Tibial artery (tissue), 4 donors: ENCODE measurements around the gene MTMR3.

Experiments used
- DNase-seq, 2 donors: peaks; one replicate each; pipeline ENCODE4 v3.0.0-alpha.2; 2019
- H3K27ac ChIP-seq, 2 donors: fragments of 200-600 bp; sonication (generic) in 1 of 2; 1 replicate in 1 of 2; 2 replicates in 1 of 2; pipeline ENCODE4 v1.5.1; 2018 to 2019; ENCODE audit warnings: mild to moderate bottlenecking in 1 of 2
- H3K27me3 ChIP-seq, 2 donors: fragments of 200-600 bp; sonication (generic) in 1 of 2; one replicate each; pipeline versions ENCODE4 v1.5.1 to v1.6.0; 2016 to 2019
- H3K36me3 ChIP-seq, 3 donors: fragments of 200-600 bp; sonication (generic) in 2 of 3; one replicate each; pipeline ENCODE4 v1.5.1; 2016 to 2019; ENCODE audit warnings: mild to moderate bottlenecking in 2 of 3
- H3K4me1 ChIP-seq, 4 donors: fragments of 200-600 bp; sonication (generic) in 2 of 4; 1 replicate in 3 of 4; 2 replicates in 1 of 4; pipeline ENCODE4 v1.5.1; 2016 to 2019
- H3K4me3 ChIP-seq, 2 donors: fragments of 200-600 bp; sonication (generic) in 1 of 2; 1 replicate in 1 of 2; 2 replicates in 1 of 2; pipeline ENCODE4 v1.5.1; 2018 to 2019; ENCODE audit warnings: mild to moderate bottlenecking in 2 of 2
- H3K9me3 ChIP-seq, 3 donors: fragments of 200-600 bp; sonication (generic) in 1 of 3; one replicate each; pipeline ENCODE4 v1.5.1; 2016 to 2019
- intact Hi-C: fragments of 100-400 bp; cut with DNase I; formaldehyde crosslinking; loops from one replicate; pipeline ENCODE4 v1.15.0; 2023; ENCODE audit warnings: low total_unique reads
- TF ChIP-seq, protein P1 (sequence below), 2 experiments: fragments of 200-600 bp in 1 of 2; fragments of 450-650 bp in 1 of 2; IDR thresholded peaks; one replicate each; pipeline ENCODE4 v1.5.1; 2017 to 2019; ENCODE audit warnings: antibody characterized with exemption in 2 of 2, mild to moderate bottlenecking in 1 of 2, moderate library complexity in 1 of 2

Gene MTMR3

DNA sequence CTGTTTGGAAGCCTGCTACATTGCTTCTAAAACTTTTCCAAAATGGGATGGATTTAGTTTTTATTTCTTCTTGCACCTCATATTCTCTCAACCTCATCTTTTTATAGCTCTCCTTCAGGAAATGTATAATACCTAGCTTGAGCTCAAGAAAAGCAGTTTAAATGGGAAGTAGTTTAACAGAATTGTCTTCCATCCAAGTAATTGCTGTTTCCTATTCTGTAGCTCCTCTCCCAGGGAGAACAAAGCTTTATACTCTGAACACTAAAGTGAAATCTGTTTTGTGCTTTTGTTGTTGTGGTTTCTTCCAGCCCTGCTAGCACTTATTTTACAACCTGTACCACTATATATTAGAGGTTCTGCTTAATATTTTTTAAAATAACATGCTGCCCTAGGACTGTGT lies 114.1 kb downstream of the MTMR3 start:
- TF ChIP-seq, protein P1, sequence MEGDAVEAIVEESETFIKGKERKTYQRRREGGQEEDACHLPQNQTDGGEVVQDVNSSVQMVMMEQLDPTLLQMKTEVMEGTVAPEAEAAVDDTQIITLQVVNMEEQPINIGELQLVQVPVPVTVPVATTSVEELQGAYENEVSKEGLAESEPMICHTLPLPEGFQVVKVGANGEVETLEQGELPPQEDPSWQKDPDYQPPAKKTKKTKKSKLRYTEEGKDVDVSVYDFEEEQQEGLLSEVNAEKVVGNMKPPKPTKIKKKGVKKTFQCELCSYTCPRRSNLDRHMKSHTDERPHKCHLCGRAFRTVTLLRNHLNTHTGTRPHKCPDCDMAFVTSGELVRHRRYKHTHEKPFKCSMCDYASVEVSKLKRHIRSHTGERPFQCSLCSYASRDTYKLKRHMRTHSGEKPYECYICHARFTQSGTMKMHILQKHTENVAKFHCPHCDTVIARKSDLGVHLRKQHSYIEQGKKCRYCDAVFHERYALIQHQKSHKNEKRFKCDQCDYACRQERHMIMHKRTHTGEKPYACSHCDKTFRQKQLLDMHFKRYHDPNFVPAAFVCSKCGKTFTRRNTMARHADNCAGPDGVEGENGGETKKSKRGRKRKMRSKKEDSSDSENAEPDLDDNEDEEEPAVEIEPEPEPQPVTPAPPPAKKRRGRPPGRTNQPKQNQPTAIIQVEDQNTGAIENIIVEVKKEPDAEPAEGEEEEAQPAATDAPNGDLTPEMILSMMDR (IDR thresholded peaks at IDR 0.05): no peak

DNA sequence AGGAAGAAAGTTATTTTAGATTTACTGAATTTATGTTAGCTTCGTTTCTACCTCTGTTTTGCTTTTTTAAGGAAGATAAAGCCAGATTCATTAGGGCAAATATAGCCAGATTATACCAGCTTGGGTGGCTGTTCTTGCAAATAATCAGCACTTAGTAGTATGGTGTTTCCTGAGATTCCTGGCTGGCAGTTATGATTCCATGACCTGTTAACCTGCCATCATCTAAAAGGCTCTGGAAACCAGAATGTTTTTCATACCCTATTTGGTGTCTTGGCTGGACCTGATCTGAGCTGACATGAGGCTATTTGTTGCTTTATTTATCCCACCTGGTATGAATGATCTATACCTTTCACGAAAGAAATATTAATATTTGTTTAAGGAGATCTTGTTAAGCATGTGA lies 114.5 kb downstream of the MTMR3 start:
- Histone ChIP-seq H3K4me1 (peaks cover 0 to 19% (median 8%) of the 10 kb centered on the region in 4 donors), H3K9me3 (no peaks in the 10 kb centered on the region), H3K27me3 (no peaks in the 10 kb centered on the region), H3K4me3 (no peak overlapping the region), H3K36me3 (peaks cover 7 to 38% (median 17%) of the 10 kb centered on the region in 3 donors), H3K27ac (no peak overlapping the region)
- DNase-seq: no peak
- intact Hi-C loops: no loop called here
- TF ChIP-seq, protein P1 (IDR thresholded peaks at IDR 0.05): no peak

More for the DNA sequence above, 114.1 kb downstream of the MTMR3 start:
- DNase-seq: no peak
- no peaks in the 10 kb centered on the region for H3K9me3 ChIP-seq
- no peaks in the 10 kb centered on the region for H3K27me3 ChIP-seq
- intact Hi-C loops: no loop called here
- H3K36me3 ChIP-seq: peaks cover 10 to 39% (median 22%) of the 10 kb centered on the region in 3 donors
- H3K4me1 ChIP-seq: peaks cover 0 to 19% (median 8%) of the 10 kb centered on the region in 4 donors
- H3K27ac ChIP-seq: no peak overlapping the region
- H3K4me3 ChIP-seq: no peak overlapping the region

GRCh38 chr22:29998627-29999384 lies 115.8 kb downstream of the MTMR3 start:
- Histone ChIP-seq H3K36me3 (peaks cover 12 to 42% (median 16%) of the 10 kb centered on the region in 3 donors), H3K27me3 (no peaks in the 10 kb centered on the region), H3K27ac (no peak overlapping the region), H3K4me1 (peaks cover 0 to 19% (median 8%) of the 10 kb centered on the region in 4 donors), H3K9me3 (no peaks in the 10 kb centered on the region), H3K4me3 (no peak overlapping the region)
- intact Hi-C loops: no loop called here
- DNase-seq: no peak
- TF ChIP-seq, protein P1 (IDR thresholded peaks at IDR 0.05): no peak

GRCh38 chr22:30000566-30000965 lies 117.6 kb downstream of the MTMR3 start:
- TF ChIP-seq, protein P1 (IDR thresholded peaks at IDR 0.05): no peak
- DNase-seq: no peak
- peaks cover 0 to 19% (median 5%) of the 10 kb centered on the region in 4 donors for H3K4me1 ChIP-seq
- H3K9me3 ChIP-seq: no peaks in the 10 kb centered on the region
- no peak overlapping the region for H3K27ac ChIP-seq
- peaks cover 14 to 33% (median 19%) of the 10 kb centered on the region in 3 donors for H3K36me3 ChIP-seq
- intact Hi-C loops: loop anchor here (10.0 kb wide), 4 partner anchors 116 to 366 kb away; partner anchors contain the start of genes ASCC2 and MTMR3
- H3K27me3 ChIP-seq: no peaks in the 10 kb centered on the region
- no peak overlapping the region for H3K4me3 ChIP-seq

DNA sequence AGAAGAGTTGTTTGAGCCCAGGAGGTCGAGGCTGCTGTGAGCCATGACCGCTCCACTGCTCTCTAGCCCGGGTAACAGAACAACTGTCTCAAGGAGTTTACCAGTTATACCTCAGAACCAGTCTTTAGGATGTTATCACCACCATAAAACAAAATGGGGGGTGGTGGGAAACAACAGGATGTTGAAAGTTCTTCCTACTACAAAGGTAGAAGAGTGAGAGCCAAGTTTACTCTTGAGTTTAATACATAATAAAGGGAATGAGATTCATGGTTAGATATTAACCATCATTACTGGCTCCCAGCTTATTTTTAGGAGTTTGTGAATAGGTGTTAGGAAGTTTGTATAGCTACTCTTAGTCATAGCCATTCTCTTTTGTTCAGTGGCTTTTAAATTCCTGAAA lies 118.5 kb downstream of the MTMR3 start:
- Histone ChIP-seq H3K27ac (no peak overlapping the region), H3K36me3 (peaks cover 16 to 35% (median 19%) of the 10 kb centered on the region in 3 donors), H3K27me3 (no peaks in the 10 kb centered on the region), H3K4me1 (peaks cover 0 to 19% (median 5%) of the 10 kb centered on the region in 4 donors), H3K9me3 (no peaks in the 10 kb centered on the region), H3K4me3 (no peak overlapping the region)
- no peak for DNase-seq
- intact Hi-C loops: loop anchor here (10.0 kb wide), 4 partner anchors 117 to 367 kb away; partner anchors contain the start of genes ASCC2 and MTMR3
- TF ChIP-seq, protein P1 (IDR thresholded peaks at IDR 0.05): no peak
